H1 (cell line): Measurements from ENCODE around the gene COL4A1. TPM values are rescaled to one million over a fixed set of nuclear protein-coding genes. Genes with fewer than 3 reads are reported as not detected.
A peak's percentile ranks its signal among the peaks of the same experiment; 100 is the strongest.

Experiments used
- CTBP2 ChIP-seq: IDR thresholded peaks from 2 replicates; pipeline ENCODE4 v1.7.0; 2011; ENCODE audit warnings: borderline replicate concordance, mild to moderate bottlenecking, moderate library complexity, mixed read lengths, low read length; ENCODE audit not compliant: insufficient read depth, insufficient read length
- CTCF ChIP-seq, 3 experiments: IDR thresholded peaks; 1 replicate in 2 of 3; 2 replicates in 1 of 3; pipeline versions ENCODE4 v1.5.1 to v1.6.1; 2011; ENCODE audit warnings: low read length in 3 of 3, mild to moderate bottlenecking in 3 of 3, inconsistent platforms in 2 of 3, low read depth in 1 of 3, moderate library complexity in 1 of 3; ENCODE audit not compliant: insufficient read depth in 1 of 3; ENCODE audit errors: control extremely low read depth in 1 of 3
- HDAC2 ChIP-seq, 2 experiments: fragments of 300-600 bp in 1 of 2; sonication (generic) in 1 of 2; IDR thresholded peaks; 2 replicates each; pipeline ENCODE4 v1.6.1; 2011 to 2012; ENCODE audit warnings: low read depth in 2 of 2, low read length in 2 of 2, mild to moderate bottlenecking in 2 of 2, moderate library complexity in 2 of 2, borderline replicate concordance in 1 of 2, inconsistent platforms in 1 of 2
- PHF8 ChIP-seq: fragments of 200-600 bp; sonication (generic); conservative IDR thresholded peaks from 2 replicates; pipeline ENCODE4 v1.7.1; 2012; ENCODE audit warnings: low read depth, mild to moderate bottlenecking, inconsistent platforms, low read length, moderate library complexity
- RBBP5 ChIP-seq: IDR thresholded peaks from 2 replicates; pipeline ENCODE4 v1.7.1; 2012; ENCODE audit warnings: low read depth, mild to moderate bottlenecking, inconsistent platforms, low read length, moderate library complexity, borderline replicate concordance
- TAF1 ChIP-seq: IDR thresholded peaks from 2 replicates; pipeline ENCODE4 v1.6.1; 2011; ENCODE audit warnings: mild to moderate bottlenecking, low read depth, low read length
- polyA plus RNA-seq, 7 experiments: library from polyadenylated mRNA; depleted of rRNA in 3 of 7; stranded (reverse) in 5 of 7; unstranded in 2 of 7; fragments of >200 nt in 5 of 7; fragments of 200-250 nt in 2 of 7; gene quantifications; 1 replicate in 5 of 7; 2 replicates in 1 of 7; 4 replicates in 1 of 7; pipeline versions ENCODE4 v1.2.1 to v1.2.3, GENCODE V29; 2011 to 2013; ENCODE audit warnings: missing spikeins in 2 of 7, mixed read lengths in 2 of 7
- total RNA-seq: library from RNA; stranded (reverse); fragmentation: NEBNext Ultra II Directional; extraction: Animal tissue kit (Norgen Biotek cat#: 25700); gene quantifications from 2 replicates; pipeline ENCODE4 v1.2.1, GENCODE V29; 2021

The COL4A1 gene
- total and polyA plus RNA-seq, 2 of the 8 experiments (the other 6 are each of a cell fraction or from before 2014, with no cell fraction given): 30.7 to 82.0 TPM

- TF ChIP-seq PHF8 (peak; percentile 43; the same call in 1 of the 2 replicates), CTCF (IDR thresholded peaks at IDR 0.05; ENCODE audit: control extremely low read depth in 1 of 3, insufficient read depth in 1 of 3, low read depth in 1 of 3, low read length in 3 of 3) (peak in 2 of 3 experiments; percentile 7 to 26; a peak in 2 of 4 replicates), HDAC2 (IDR thresholded peaks at IDR 0.05; ENCODE audit: borderline replicate concordance in 1 of 2, low read depth in 2 of 2, low read length in 2 of 2) (0 out of 4 replicates have a peak, but pooled peaks have one; percentile 16 to 17), RBBP5 (peak; percentile 83), TAF1 (0 out of 2 replicates have a peak, but pooled peaks have one; percentile 17), CTBP2 (peak; percentile 52)
- TF ChIP-seq, all 59 proteins: peak for 10
Observed at GRCh38 chr13:110138010-110138699, 168.8 kb downstream of the COL4A1 start (continued).
